Measurements from ENCODE around the gene RGMB.
A peak's percentile ranks its signal among the peaks of the same experiment; 100 is the strongest.

- TF ChIP-seq CTCF (IDR thresholded peaks at IDR 0.05; ENCODE audit: poor library complexity, severe bottlenecking) (no peak), POLR2AphosphoS5 (IDR thresholded peaks at IDR 0.05) (no peak), EZH2 (IDR thresholded peaks at IDR 0.05; ENCODE audit: borderline replicate concordance, insufficient read depth, low read length, poor library complexity, severe bottlenecking) (no peak), SMC3 (conservative IDR thresholded peaks at IDR 0.05; ENCODE audit: poor library complexity) (no peak), REST (IDR thresholded peaks at IDR 0.05; ENCODE audit: borderline replicate concordance) (no peak), EP300 (conservative IDR thresholded peaks at IDR 0.05; ENCODE audit: poor library complexity, severe bottlenecking) (no peak), MXI1 (conservative IDR thresholded peaks at IDR 0.05; ENCODE audit: poor library complexity, severe bottlenecking) (peak; percentile 70), RAD21 (conservative IDR thresholded peaks at IDR 0.05) (no peak), TAF1 (IDR thresholded peaks at IDR 0.05; ENCODE audit: low read depth) (no peak)
Observed at GRCh38 chr5:98774192-98775033, 950 bp downstream of the RGMB start.
